Medulla oblongata (tissue), 1 donor: ENCODE data around the gene SIMC1.
A peak's percentile ranks its signal among the peaks of the same experiment; 100 is the strongest.

Source experiments
- DNase-seq: peaks from one replicate; pipeline ENCODE4 v3.0.0-alpha.2; 2015; ENCODE audit errors: extremely low spot score

The SIMC1 gene

GRCh38 chr5:176361437-176362232 lies 123.4 kb downstream of the SIMC1 start, which contains the start of gene KIAA1191:
TSS of gene KIAA1191 (minus strand) at chr5:176361764. CDS start at chr5:176359508, 2,256 bp downstream.
- peak; percentile 94 for DNase-seq

DNA sequence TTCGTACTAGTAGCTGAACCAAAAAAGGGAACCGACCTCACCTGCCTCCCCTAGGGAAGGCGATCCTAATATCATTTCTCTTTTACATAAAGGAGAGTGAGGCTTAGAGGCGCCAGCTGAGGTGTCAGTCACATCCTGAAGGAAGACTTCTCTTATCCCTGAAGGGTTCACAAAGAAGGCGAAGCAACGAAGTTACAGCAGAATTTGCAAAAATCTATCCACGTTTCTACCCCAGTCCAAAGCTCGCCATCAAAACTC lies 123.9 kb downstream of the SIMC1 start:
- DNase-seq = no peak

DNA sequence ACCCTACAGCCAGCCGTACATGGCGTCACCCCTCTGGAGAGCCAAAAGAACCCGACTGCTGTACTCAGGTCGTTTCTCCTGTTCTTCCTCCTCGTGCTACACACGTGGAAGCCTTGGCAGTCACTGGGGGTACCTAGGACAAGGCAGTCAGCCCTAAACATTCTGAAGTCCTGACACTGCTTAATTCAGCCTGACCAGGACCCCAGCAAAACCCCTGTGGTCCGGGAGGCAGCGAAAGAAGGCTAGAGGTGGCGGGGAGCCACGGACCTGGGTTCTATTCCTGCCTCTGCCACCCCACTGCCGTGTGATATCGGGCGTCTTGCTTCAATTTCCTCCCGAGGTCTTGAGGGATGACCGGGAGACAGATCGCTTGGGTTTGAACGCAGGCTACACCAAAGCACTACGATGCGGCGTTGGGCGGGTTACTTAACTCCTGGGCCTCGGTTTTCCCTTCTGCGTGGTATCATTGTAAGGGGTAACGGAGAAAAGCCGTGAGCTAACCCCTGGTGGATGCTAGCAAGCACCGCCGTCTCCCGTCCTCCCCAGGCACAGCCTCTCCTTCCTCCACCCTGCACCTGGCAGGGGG lies 126.6 kb downstream of the SIMC1 start:
- DNase-seq = no peak

DNA sequence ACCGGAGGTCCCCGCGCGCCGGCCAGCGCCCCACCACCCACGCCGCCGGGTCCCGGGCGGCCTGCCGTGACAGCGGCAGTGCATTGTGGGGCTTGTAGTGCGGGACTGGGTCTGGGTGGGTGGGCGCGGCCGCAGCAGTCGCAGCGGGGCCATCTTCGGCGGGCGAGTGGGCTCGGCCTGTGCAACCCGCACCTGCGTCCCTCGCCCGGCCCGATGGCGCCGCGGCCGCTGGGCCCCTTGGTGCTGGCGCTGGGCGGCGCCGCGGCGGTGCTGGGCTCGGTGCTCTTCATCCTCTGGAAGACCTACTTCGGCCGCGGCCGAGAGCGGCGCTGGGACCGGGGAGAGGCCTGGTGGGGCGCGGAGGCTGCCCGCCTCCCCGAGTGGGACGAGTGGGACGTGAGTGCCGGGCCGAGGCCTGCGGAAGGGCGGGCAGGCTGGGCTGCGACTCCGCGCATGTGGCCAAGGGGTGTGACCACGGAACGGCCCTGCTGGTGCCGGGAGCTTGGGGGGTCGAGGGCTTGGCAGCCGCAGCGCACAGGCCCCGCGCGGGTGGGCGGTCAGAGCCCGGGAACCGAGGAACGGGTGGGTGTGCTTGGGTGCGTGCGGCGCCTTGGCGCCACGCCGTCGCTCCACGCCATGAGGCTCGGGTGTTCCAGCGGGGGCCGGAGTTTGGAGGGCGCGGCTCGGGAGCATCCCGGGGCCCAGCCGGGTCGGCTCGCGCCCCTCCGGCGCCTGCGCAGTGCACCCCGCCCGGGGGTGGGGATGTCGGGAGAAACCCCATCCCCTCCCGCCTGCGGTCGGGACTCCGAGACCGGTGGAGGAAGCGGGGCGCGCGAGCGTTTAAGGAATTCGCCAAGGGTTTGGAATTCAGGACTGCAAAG lies 127.4 kb downstream of the SIMC1 start, which contains the start of gene ARL10:
Gene ARL10, plus strand, starts transcription at position 137 of the 881 bp plus-strand sequence. Its CDS starts 77 bp downstream, at position 214.
- DNase-seq = peak; percentile 27

GRCh38 chr5:176366232-176366894 lies 128.1 kb downstream of the SIMC1 start:
- no peak for DNase-seq

- DNase-seq = no peak
These were observed 130.5 kb downstream of the SIMC1 start for GRCh38 chr5:176368726-176369125.

DNA sequence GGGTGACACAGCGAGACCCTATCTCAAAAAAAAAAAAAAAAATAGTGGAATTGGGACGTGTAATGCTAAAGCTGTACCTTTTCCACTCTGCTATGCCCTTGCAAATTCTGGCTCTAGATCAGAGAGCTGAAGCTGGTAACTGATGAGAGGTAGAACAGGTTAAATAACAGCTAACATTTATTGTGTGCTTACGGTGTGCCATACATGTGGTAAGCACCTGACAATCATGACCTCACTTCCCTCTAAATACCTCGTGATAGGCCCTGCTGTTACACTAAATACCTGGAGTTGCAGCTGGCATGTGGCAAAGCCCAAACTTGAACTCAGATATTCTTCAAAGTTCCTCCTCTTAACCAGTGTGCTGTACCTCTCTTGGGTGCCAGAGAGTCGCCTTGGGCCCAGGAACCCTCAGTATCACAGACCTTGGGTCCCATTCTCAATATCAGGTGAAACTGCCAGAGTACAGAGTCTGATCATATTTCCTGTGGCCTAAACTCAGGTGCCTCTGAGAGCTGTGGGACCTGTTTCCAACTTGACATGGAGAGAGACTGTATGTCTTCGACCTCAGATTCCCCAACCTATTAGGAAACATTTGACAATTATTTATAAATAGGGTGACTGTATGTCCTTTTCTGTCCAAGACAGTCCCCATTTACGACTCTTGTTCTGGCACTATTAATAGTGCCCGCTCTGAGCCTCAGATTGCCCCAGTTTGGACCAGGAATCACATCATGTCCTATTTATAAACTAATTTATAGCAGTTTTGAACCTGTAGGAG lies 131.9 kb downstream of the SIMC1 start:
- no peak for DNase-seq

DNA sequence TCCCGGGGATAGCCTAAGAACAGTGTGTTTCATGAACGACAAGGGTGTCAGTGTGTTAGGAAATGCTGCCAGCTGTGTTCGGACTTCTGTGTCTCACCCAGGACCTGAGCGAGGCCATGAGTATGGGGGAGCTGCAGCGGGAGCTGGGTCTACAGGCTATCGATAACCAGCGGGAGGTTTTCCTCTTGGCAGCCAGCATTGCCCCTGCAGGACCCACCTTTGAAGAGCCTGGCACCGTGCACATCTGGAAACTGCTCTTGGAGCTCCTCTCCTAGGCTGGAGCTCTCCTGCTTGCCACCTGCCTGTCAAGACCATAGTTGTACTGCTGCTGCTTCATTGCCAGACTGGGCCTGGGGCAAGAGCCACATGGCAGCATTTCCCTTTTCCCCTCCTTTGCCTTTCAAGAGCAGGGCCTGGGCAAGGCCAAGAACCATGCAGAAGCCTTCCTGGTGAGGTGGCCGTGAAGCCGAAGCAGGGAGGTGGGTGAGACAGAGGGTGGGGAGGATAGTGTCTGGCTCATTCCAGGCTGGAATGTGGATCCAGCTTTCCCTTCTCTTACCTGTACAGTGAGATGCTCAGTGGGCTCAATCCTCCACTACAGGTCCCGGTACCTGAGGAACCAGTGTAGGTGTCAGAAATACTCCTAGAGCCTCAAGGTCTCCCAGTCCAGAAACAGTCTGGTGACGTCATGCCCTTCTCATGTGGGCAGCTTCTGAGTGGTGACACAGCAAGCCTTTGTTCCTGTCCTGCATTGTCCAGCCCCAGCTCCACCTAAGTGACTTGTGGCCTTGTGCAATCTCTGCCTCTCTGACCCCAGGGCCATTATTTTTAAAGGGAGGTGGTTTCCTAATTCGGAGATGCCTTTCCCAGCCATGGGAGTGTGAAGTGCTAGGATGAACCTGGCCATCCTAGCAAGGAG lies 133.7 kb downstream of the SIMC1 start:
- peak; percentile 50 for DNase-seq

DNA sequence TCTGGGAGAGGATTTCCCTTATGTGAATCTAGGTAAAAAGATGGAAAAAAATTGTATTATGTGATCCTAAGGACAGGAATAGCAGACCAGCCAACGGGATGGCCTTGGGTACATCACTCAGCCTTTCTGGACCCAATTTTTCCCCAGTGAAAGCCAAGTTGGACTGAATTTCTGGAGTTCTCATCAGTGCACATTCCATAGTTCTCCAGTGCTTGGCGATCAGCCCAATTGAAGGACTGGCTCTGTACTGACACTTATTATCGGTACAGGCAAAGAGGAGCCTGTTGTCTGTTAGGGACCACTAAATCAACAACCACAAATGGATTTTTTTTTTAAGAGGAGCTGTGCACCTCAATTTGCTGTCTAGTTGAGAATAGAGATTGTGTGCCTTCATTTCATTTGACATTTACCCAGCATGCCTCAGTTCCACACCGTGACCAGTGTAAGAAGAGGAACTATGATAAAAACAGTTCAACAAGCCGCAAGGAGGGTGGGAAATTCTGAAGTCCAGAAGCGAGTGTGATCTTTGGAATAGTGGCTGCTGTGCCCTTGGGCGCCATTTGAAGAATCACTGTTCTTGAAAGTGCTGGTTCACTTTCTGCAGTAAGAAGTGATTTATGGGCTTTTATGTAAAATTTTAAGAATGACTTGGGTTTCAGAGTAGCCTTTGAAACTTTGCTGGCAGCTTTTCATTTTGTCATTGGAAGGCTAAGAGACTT lies 135.0 kb downstream of the SIMC1 start:
- peak; percentile 27 for DNase-seq

- DNase-seq = no peak
These were observed 141.7 kb downstream of the SIMC1 start for GRCh38 chr5:176379881-176380280.

DNA sequence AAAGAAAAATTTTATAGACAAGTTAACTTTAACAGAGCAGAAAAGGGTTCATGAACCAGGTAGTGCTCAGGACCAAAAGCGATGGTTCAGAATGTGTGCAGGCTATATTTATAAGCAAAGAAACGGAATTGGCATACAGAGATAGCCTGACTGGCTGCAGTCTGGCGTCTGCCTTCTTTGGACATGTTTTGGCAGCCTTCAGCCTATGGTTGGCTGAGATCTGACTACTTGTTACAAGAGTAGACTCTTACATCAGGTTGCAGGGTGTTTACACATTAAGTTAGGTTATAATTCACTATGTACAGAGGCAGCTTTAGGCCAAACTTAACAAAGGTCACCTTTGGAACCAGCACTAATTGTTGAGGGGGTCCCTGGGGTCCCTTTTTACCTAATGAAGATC lies 143.2 kb downstream of the SIMC1 start:
- DNase-seq = no peak

- DNase-seq = no peak
These were observed 143.8 kb downstream of the SIMC1 start for GRCh38 chr5:176381979-176382378.

GRCh38 chr5:176382721-176383120 lies 144.5 kb downstream of the SIMC1 start:
- no peak for DNase-seq

- no peak for DNase-seq
These were observed 145.2 kb downstream of the SIMC1 start for GRCh38 chr5:176383248-176383905.

- no peak for DNase-seq
These were observed 145.7 kb downstream of the SIMC1 start for GRCh38 chr5:176383961-176384360.

DNA sequence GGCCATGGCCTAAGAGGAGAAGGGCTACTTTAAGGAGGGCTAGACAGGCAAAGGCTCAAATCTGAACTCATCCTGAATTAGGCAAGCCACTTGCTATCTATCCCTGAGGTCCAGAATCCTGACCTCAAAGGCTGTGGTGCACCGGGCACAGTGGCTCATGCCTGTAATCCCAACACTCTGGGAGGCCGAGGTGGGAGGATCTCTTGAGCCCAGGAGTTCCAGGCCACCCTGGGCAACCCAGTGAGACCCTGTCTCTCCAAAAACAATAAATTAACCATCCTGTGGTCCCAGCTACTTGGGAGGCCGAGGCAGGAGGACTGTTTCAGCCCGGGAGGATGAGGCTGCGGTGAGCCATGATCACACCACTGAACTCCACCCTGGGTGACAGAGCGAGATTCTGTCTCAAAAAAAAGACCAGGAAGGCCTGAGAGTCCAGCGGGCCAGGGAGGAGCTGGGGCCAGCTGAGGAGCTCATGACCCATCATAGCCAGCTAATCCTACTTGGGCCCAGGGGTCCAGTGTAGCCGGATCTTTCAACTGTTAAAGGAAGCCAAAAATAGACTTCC lies 146.2 kb downstream of the SIMC1 start:
- DNase-seq = no peak

GRCh38 chr5:176384991-176385390 lies 146.8 kb downstream of the SIMC1 start:
- no peak for DNase-seq

DNA sequence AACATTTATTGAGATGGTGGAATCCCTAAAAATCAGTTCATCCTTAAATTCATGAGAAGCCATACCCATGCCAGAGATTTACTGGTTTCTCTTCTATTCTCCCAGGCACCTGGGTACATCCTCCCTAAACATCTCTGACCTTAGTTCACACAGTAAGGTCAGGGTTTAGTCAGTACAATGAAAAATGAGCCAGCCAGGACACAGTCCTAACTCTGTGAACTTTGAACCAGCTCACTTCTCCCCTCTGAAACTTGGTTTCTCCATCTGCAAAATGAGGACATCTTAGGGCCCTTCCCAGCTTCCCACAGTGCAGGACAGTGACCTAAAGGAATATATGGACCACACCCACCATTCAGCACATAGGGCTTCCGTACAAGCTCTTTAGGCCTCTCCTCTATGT lies 148.3 kb downstream of the SIMC1 start:
- no peak for DNase-seq
